GM21390 (cell line): ENCODE results near the gene KCNIP1.

Experiments
- ATAC-seq: cut with Tn5 transposase; IDR thresholded peaks from one replicate; pipeline ENCODE4 v1.9.1; 2021; ENCODE audit not compliant: unreplicated experiment

Gene KCNIP1

DNA sequence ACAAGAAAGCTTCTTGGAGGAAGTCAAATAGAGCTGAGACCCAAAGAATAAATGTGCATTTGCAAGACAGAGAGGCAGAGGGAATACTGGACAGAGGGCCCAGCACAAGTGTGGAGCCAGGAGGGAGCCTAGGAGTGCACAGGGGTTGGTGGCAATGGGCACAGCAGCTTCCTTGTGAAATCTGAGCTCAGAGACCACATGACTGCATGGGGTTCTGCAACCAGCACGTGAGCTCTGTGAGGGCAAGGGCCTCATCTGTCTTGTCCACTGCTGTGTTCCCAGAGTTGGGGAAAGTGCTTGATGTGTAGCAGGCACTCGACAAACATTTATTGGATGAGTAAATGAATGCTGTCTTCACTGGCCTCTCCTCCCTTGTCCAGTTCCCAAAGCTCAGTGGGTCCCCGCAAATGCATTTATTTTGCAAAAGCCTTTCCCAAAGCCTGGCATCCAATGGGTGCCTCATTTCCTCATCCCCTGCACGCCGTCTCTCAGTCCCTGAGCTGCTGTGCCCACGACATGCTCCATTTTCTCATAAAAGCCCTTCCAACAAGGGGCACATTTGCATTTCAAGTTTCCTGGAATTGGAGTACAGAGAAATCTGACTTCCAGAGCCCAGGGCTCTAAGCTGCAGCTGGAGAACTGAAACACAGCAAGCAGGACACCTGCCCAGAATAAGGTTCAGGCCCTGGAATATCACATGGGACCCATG lies 58.5 kb downstream of the KCNIP1 start:
- no peak for ATAC-seq

GRCh38 chr5:170562875-170563228 lies 59.0 kb downstream of the KCNIP1 start:
- no peak for ATAC-seq

- ATAC-seq, result no peak
Measured at GRCh38 chr5:170563824-170564567, 60.2 kb downstream of the KCNIP1 start.

- no peak for ATAC-seq
Measured at GRCh38 chr5:170565072-170565471, 61.3 kb downstream of the KCNIP1 start.

GRCh38 chr5:170569101-170569500 lies 65.3 kb downstream of the KCNIP1 start:
- no peak for ATAC-seq

DNA sequence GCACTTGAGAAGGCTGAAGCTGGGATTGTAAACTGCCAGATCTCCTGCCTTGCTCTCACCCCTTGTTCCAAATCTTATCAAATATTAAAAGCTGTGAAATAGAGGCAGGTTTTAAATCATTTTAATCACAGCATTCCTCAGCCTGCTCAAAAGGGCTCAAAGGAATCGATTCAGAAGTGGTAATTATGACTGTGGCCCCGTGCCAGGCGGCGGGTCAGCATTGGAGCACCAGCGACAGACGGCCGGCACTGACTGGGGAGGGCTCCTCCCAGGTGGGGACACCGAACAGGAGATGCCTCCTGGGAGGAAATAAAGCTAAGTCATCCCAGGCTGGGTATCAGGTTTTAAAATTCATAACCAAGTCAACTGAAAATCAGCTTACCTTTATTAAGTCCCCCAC lies 66.7 kb downstream of the KCNIP1 start:
- ATAC-seq, result no peak

- no peak for ATAC-seq
Measured at GRCh38 chr5:170571281-170571731, 67.5 kb downstream of the KCNIP1 start.

DNA sequence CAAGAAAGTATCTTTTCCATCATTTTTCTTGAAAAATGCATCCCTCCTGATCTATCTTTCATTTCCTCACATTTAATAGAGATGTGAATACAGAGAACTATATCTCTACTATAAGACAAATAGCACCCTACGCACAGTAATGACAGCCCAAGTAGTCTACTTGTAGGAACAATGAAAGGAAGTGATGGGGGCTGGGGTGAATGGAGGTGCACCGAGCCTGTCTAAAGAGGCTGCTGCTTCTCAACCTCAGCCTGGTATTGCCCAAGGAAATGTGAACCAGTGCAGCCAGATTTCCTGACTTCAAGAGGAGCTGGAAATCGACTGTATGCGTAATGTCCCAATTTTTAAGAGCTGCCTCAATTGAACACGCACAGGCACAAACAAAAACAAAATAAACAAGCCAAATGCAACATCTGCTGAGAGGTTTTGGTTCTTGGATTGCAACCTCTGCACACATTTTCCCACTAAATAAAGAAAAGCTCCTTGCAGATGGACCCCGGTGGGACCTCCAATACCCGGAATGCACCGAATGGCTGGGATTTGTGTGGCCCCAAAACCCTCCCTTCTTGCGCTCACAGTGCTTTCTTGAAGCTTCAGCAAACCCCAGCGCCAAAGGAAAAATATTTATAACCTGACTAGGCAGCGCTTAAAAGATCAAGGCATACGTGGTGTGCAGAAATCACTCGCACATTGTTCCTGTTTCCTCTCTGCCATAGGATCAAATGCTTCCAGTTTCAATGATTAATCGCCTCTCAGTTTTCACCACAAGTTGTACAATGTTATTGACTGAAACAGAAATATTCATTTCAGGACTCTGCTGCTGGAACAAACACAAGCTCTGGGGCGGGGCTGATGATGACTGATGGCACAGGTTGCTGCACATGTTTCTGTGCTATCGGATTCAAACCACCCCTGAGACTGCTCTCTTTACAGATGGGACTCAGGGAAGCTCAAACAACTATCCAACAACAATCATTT lies 68.3 kb downstream of the KCNIP1 start:
- peak; percentile 92 for ATAC-seq

DNA sequence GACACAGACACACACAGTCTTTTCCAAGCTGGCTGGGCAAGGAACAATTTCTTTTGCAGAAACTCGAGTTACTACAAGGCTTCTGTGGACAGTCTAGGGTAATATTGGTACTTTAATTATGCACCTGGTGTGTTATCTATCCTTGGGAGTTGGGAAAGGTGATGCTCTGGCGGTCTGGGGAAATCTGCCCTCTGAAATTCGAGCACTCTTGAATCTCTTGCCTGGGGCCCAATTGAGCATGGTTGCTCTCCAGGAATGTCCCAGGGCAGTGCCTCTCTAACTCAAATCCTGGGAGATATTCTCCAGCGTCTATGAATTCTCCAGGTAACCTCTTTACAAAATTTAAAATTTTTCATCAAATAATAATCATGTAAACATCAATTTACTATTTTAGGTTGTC lies 69.3 kb downstream of the KCNIP1 start:
- ATAC-seq, result no peak

DNA sequence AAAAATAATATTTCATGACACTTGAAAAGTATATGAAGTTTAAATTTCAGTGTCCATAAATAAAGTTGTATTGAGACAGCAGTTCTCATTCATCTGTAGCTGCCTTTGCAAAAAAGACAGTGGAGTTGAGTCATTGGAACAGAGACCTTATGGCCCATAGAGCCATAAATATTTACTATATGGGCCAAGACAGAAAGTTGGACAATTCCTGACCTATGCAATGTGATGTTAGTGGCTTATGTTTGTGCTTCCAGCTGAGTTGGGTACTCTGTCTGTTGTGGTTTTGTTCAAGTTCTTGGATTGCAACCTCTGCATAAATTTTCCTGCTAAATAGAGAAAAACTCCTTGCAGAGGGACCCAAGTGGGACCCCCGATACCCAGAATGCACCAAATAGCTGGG lies 69.8 kb downstream of the KCNIP1 start:
- no peak for ATAC-seq

GRCh38 chr5:170576602-170577535 lies 73.0 kb downstream of the KCNIP1 start:
- ATAC-seq, result peak; percentile 37

DNA sequence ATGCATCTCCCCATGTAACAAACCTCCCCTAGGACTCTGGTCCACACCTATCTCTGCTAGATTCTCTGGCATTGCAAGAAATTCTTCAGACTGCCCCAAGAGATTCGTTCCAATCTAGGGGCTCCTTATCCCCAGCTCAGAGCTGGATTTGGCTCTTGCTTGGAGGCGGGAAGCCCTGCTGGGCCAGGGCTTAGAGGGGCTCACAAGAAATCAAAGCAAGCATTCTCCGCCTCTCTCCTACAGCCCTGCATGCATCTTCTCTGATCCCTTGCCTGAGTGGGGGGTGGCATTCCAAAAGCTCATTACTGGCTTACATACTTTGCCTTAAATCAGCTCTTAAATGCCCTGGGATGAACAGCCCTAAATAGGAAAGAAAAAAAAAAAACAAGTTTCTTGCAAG lies 75.8 kb downstream of the KCNIP1 start:
- no peak for ATAC-seq

DNA sequence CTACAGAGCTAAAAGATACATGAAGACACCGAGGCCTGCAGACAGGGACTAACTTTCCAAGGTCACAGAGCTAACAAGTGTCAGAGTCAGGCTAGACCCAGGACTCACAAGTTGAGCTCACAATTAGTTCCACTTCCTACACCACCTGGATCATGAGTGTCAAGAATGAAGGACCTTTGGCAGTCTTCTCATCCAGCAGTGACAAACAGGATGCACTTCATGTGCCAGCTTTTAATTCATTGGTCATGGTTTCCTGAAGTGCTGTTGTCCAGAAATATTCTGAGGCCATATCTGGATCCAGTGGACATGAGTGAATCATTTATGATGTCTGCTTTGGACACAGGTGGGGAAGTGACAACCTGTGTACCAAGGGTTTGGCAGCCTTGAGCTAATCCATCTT lies 77.4 kb downstream of the KCNIP1 start:
- no peak for ATAC-seq

DNA sequence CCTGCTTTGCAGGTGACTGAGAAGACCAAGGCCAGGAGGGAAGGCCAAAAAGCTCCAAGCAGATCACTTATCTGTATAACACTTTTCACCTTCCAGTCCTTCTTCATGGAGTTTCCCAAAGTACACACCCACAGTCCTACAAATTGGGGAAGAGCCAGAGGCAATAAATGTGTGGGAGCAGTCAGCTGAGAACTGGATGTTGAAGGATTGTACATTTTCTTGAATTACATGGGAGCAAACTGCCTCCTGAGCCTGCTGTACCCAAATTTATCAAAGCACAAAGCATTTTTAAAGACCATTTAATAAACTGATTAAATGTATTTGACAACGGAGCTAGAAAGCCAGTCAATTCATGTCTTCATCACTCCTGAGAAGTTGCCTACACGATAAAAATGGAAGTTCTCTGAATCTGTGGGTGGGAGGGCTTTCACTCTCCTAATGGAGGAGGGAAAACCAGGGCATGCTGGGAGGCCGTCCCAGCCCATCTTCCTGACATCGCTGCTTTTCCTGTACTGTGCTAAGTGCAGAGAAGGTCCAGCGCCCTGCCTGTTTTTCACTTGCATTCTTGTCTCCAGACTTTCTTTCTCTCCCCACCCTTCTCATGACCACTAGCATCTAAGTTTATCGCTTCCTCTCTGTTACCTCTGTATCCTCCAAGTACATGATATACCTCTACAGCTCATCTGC lies 79.0 kb downstream of the KCNIP1 start:
- ATAC-seq, result no peak

- no peak for ATAC-seq
Measured at GRCh38 chr5:170584003-170584402, 80.2 kb downstream of the KCNIP1 start.

DNA sequence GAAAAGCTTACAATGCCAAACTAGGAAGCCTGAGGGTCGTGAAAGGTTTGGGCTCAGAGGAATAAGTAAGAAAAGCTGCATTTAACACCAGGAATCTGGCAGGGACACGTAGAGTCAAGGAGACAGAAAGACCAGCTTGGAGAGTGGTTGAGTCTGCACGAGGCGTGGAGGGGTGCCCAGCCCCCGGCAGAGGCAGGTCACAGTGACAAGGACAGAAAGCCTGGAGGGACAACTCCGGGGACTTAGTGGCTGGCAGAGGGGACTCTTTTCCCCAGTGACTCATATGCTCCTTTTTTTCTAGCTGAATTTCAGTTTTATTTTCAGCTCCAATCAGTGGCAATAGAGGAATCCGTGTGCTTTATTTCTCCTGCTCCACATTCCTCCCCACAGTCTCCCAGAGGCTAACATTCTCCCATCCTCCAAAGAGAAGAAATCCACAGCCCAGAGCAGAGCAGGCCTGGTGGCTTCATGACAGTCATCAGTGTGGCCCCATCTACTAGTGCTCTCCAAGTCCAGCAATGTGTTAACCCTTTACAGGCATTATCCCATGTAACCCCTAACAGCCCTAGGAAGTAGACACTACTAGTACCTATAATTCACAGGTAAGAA lies 80.7 kb downstream of the KCNIP1 start:
- ATAC-seq, result no peak

DNA sequence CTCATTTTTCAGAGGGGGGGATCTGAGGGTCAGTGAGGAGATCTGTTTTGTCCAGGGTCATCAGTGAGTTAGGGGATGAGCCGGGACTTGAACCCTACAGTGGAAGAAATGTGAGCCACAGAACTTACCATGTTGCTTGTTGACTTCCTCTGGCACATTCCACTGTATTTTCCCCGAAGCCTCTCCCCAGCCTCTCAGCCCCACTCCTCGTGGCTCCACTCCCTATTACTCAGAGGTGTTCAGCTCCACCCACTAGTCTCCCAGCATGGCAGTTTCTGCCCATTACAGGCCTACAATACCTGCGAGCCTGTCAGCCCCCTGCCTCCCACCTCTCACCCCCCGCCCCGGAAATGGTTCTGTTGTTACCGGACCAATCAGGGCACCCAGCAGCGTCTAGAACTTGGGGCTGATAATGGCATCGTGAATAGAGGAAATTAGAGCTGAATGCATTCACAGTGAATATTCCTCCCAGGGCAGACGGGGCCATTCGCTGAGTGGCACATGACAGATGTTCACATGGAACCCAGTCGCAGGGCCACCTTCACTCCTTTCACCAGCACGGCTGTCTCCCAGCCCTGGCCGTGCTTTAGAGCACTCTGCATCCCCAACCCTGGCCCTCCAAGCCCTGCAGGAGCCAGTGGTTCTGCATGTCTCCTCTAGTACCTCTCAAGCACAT lies 81.6 kb downstream of the KCNIP1 start:
- no peak for ATAC-seq

DNA sequence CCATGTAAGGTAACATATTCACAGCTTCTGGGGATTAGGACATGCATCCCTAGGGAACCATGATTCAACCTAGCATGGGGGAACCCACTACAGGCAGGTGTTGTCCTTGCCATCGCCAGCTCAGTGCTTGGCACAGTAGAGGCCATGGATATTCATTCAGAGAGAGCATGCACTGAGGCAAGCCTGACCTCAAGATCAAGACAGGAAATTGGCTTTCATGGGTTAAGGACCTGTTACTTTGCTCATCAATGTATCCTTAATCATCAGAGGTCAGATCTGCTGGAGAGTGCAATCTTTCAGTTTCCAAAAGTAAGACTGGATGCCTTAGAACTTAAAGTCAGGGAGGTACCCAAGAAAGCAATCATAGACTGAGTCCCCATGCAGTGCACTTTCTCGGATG lies 84.0 kb downstream of the KCNIP1 start:
- ATAC-seq, result no peak

DNA sequence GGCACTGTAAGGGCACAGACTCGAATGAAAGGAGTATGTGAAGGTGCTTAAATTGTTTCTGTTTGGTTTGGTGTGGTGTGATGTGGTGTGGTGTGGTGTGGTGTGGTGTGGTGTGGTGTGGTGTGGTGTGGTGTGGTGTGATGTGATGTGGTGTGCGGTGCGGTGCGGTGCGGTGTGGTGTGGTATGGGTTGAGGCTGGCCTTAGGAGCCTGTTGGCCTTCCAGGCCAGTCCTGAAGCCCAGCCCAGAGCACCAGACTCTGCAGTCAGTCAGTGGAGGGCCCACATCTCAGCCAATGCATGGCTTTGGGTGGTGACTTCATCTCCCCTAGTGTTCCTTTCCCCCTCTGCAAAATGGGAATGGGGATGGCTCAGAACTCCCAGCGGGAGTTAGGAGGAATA lies 85.8 kb downstream of the KCNIP1 start:
- ATAC-seq, result no peak
